Pancreas (tissue), 10 donors: ENCODE measurements around the gene ATP8A2. TPM values are rescaled to one million over a fixed set of nuclear protein-coding genes. Genes with fewer than 3 reads are reported as not detected.

ENCODE experiments used
- ATAC-seq, 4 donors: fragments of 200-7000 bp; cut with Tn5 transposase; one replicate each; pipeline versions ENCODE4 v1.8.0 to v1.9.1; 2020; ENCODE audit warnings: mild to moderate bottlenecking in 4 of 4, moderate library complexity in 4 of 4
- DNase-seq, 6 donors: peaks; one replicate each; pipeline ENCODE4 v3.0.0-alpha.2; 2020
- FAIRE-seq: peaks from 2 replicates; lab custom pipeline; 2012; peaks lifted over from hg19 to GRCh38; lab: Jason Lieb, UNC
- H3K27ac ChIP-seq, 4 donors: fragments of 200-600 bp; sonication (generic); 1 replicate in 3 of 4; 2 replicates in 1 of 4; pipeline versions ENCODE4 v1.5.0 to v1.8.0; 2020
- H3K27me3 ChIP-seq, 4 donors: fragments of 200-600 bp; one replicate each; pipeline ENCODE4 v1.8.0; 2021
- H3K36me3 ChIP-seq, 3 donors: fragments of 200-600 bp; sonication (generic) in 1 of 3; one replicate each; pipeline versions ENCODE4 v1.5.0 to v1.8.0; 2020 to 2021
- H3K4me1 ChIP-seq, 3 donors: fragments of 200-600 bp; one replicate each; pipeline ENCODE4 v1.8.0; 2021
- H3K4me3 ChIP-seq, 4 donors: fragments of 200-600 bp; sonication (generic) in 2 of 4; one replicate each; pipeline versions ENCODE4 v1.5.0 to v1.8.0; 2020 to 2021
- H3K9me3 ChIP-seq, 4 donors: fragments of 200-600 bp; one replicate each; pipeline ENCODE4 v1.8.0; 2021
- WGBS, 2 donors: extraction: QIAGEN DNeasy Blood & Tissue Kit; methylation state at CpG; one replicate each; pipeline ENCODE4 v1.1.7; 2013; 5-methylcytosine and 5-hydroxymethylcytosine counted together
- intact Hi-C, 3 donors: fragments of 100-400 bp; cut with DNase I; formaldehyde crosslinking; loops; one replicate each; pipeline versions ENCODE4 v1.11.1 to v1.14.2; 2022
- polyA plus RNA-seq, 2 donors: library from polyadenylated mRNA; stranded (reverse); fragments of 200-250 nt; gene quantifications; one replicate each; pipeline ENCODE4 v1.2.3, GENCODE V29; 2013
- total RNA-seq, 6 donors: library from RNA; stranded (reverse); fragmentation: NEBNext Ultra II Directional in 4 of 6; extraction: Animal tissue kit (Norgen Biotek cat#: 25700) in 4 of 6; gene quantifications; one replicate each; pipeline versions ENCODE4 v1.2.1 to v1.2.4, GENCODE V29; 2021 to 2023
- TF ChIP-seq, protein P1 (sequence below), 4 donors: fragments of 200-600 bp; sonication (generic) in 3 of 4; IDR thresholded peaks; one replicate each; pipeline versions ENCODE4 v1.5.0 to v1.8.0; 2021; ENCODE audit warnings: antibody characterized with exemption in 4 of 4
- donor health status: healthy with polysubstance abuse.
- donor health status: DM: no; HTN: no; CAD: no; lungs with moderate emphysema.
- donor health status: DM: no; HTN: no; CAD: no.
- donor health status: control.
- donor health status: control.
- donor health status: Bipolar disorder and iron deficiency.
- donor health status: DM: yes; HTN: yes; CAD: no.
- donor health status: DM: no; HTN: no; CAD: no.
- donor health status: DM: no; HTN: no; CAD: no.
- donor health status: DM: yes; HTN: yes; CAD: no.

Gene ATP8A2
- total and polyA plus RNA-seq, 8 donors, result 0.04 to 0.28 (median 0.14) TPM

DNA sequence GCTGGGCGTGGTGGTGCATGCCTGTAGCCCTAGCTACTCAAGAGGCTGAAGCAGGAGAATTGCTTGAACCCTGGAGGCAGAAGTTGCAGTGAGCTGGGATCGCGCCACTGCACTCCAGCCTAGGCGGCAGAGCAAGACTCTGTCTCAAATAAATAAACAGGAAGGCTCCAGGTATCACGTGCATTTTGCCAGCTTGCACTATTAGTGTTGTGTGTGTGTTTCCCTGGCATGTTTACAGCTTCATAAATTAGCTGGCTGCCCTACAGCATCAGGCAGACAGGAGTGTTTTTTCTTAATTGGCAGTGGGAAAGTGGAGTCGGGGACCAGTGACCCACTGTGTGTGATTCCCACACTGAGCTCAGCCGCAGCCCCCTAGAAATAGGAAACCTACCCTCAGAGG, 647.5 kb downstream of the ATP8A2 start:
- WGBS, 2 donors, result 71 to 78% methylated on average over 7 of the region's 7 CpGs
- Histone ChIP-seq H3K9me3 (no peaks in the 10 kb centered on the region), H3K4me3 (no peak overlapping the region), H3K36me3 (no peaks in the 10 kb centered on the region), H3K27me3 (no peaks in the 10 kb centered on the region), H3K4me1 (peaks cover 0 to 9% (median 3%) of the 10 kb centered on the region in 3 donors), H3K27ac (peak overlapping the region in 3 of 4 donors; percentile 4 to 50 (median 15))
- intact Hi-C loops, result no loop called here
- DNase-seq (no peak), FAIRE-seq (no peak), ATAC-seq (no peak)
- TF ChIP-seq, protein P1, sequence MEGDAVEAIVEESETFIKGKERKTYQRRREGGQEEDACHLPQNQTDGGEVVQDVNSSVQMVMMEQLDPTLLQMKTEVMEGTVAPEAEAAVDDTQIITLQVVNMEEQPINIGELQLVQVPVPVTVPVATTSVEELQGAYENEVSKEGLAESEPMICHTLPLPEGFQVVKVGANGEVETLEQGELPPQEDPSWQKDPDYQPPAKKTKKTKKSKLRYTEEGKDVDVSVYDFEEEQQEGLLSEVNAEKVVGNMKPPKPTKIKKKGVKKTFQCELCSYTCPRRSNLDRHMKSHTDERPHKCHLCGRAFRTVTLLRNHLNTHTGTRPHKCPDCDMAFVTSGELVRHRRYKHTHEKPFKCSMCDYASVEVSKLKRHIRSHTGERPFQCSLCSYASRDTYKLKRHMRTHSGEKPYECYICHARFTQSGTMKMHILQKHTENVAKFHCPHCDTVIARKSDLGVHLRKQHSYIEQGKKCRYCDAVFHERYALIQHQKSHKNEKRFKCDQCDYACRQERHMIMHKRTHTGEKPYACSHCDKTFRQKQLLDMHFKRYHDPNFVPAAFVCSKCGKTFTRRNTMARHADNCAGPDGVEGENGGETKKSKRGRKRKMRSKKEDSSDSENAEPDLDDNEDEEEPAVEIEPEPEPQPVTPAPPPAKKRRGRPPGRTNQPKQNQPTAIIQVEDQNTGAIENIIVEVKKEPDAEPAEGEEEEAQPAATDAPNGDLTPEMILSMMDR (IDR thresholded peaks at IDR 0.05), result no peak

DNA sequence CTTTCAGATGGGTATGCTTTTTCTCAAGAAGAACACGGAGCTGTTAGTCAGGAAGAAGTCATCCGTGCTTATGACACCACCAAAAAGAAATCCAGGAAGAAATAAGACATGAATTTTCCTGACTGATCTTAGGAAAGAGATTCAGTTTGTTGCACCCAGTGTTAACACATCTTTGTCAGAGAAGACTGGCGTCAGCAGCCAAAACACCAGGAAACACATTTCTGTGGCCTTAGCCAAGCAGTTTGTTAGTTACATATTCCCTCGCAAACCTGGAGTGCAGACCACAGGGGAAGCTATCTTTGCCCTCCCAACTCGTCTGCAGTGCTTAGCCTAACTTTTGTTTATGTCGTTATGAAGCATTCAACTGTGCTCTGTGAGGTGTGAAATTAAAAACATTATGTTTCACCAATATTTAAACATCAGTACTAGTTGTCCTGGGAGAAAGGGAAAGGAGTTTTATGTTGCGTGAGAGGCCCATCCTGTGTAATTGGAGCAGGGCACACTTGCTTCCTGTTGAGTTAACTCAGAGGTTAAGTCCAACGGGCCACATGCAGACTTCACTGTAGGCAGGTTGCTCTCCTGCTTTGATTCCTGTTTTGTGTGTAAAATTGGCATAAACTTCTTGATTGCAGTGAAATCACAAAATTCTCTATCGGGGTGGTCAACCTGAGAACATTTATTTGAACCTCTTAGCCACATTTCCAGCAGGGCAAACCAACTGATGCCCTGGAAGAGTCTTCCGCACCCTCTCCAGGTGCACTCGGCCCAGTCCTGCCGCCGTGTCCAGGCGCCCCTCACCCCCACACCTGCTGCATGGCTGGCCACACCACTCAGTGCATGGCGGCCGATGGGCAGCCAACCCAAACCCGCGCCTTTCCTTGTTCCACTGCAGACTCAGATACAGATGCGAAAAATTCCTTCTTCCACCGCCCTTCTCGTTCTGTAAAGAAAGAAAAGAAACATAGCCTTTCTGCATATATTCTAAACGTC, 648.4 kb downstream of the ATP8A2 start:
- H3K4me3 ChIP-seq, result no peak overlapping the region
- ATAC-seq, result peak in 3 of 4 donors; percentile 14 to 40 (median 34)
- DNase-seq, result no peak
- H3K9me3 ChIP-seq, result no peaks in the 10 kb centered on the region
- TF ChIP-seq, protein P1 (IDR thresholded peaks at IDR 0.05), result no peak
- no peak for FAIRE-seq
- H3K27me3 ChIP-seq, result no peaks in the 10 kb centered on the region
- intact Hi-C loops, result no loop called here
- peak overlapping the region in 3 of 4 donors; percentile 4 to 50 (median 15) for H3K27ac ChIP-seq
- 67 to 78% methylated on average over 22 of the region's 22 CpGs for WGBS, 2 donors
- no peaks in the 10 kb centered on the region for H3K36me3 ChIP-seq
- peaks cover 0 to 9% (median 3%) of the 10 kb centered on the region in 3 donors for H3K4me1 ChIP-seq

DNA sequence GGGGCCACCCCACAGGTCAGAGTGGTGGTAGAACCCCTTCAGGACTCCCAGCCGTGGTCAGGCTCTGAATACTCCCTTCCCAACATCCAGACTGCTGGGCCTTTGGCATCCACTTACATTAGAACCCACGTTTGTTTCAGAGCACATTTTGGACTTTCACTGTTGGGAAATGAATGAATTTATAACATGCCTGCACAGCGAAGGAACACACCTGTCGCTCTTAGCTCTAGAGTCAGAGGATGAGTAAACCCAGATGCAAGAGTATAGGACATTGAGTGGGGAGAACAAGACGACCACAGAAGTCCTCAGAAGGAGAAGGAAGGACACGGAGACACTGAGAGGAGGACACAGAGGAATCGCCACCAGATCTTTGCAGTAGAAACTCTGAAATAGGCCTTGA, 649.1 kb downstream of the ATP8A2 start:
- FAIRE-seq (no peak), DNase-seq (no peak), ATAC-seq (no peak)
- H3K4me3 ChIP-seq, result no peak overlapping the region
- no peaks in the 10 kb centered on the region for H3K9me3 ChIP-seq
- 70 to 77% methylated on average over 7 of the region's 7 CpGs for WGBS, 2 donors
- H3K4me1 ChIP-seq, result peaks cover 0 to 9% (median 3%) of the 10 kb centered on the region in 3 donors
- peak overlapping the region in 1 of 4 donors; percentile 50 for H3K27ac ChIP-seq
- H3K27me3 ChIP-seq, result no peaks in the 10 kb centered on the region
- intact Hi-C loops, result no loop called here
- TF ChIP-seq, protein P1 (IDR thresholded peaks at IDR 0.05), result no peak
- H3K36me3 ChIP-seq, result no peaks in the 10 kb centered on the region

DNA sequence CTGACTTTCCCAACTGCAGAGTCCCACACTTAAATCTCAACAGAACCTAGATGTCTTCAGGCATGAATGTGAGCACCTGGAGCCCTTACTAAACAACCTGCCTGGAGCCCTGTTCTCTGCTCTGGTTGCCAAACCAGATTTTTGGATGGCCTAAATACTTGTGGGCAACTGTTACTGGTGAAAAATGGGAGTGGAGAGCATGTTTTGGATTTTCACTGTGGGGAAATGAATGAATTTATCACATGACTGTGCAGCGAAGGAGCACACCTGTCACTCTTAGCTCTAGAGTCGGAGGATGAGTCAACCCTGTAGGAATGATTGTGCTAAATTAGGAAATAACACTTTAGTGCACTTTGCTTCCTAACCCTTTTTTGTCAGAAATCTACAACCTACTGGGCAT, 649.7 kb downstream of the ATP8A2 start:
- ATAC-seq (no peak), FAIRE-seq (no peak), DNase-seq (no peak)
- no peak overlapping the region for H3K27ac ChIP-seq
- no peaks in the 10 kb centered on the region for H3K36me3 ChIP-seq
- TF ChIP-seq, protein P1 (IDR thresholded peaks at IDR 0.05), result no peak
- H3K4me1 ChIP-seq, result peaks cover 0 to 9% (median 3%) of the 10 kb centered on the region in 3 donors
- no peaks in the 10 kb centered on the region for H3K9me3 ChIP-seq
- no peaks in the 10 kb centered on the region for H3K27me3 ChIP-seq
- H3K4me3 ChIP-seq, result no peak overlapping the region
- WGBS, 2 donors, result 54 to 64% methylated on average over 2 of the region's 2 CpGs
- intact Hi-C loops, result no loop called here
